Right cardiac atrium (tissue), 5 donors: Measurements from ENCODE around the gene TSFM. TPM values are rescaled to one million over a fixed set of nuclear protein-coding genes. Genes with fewer than 3 reads are reported as not detected.

Experiments
- ATAC-seq, 2 donors: fragments of 200-7000 bp; cut with Tn5 transposase; one replicate each; pipeline versions ENCODE4 v1.8.0 to v1.9.1; 2020; ENCODE audit warnings: moderate library complexity in 2 of 2, mild to moderate bottlenecking in 1 of 2
- DNase-seq, 3 donors: peaks; one replicate each; pipeline ENCODE4 v3.0.0-alpha.2; 2020
- H3K27ac ChIP-seq: one replicate; pipeline ENCODE4 v1.5.1; 2013; ENCODE audit warnings: mild to moderate bottlenecking, low read length, control low read depth, moderate library complexity
- H3K27me3 ChIP-seq: one replicate; pipeline ENCODE4 v1.6.1; 2013; ENCODE audit not compliant: control insufficient read depth, insufficient read depth
- H3K4me1 ChIP-seq: one replicate; pipeline ENCODE4 v1.6.1; 2013; ENCODE audit warnings: low read length; ENCODE audit not compliant: control insufficient read depth, insufficient read depth
- H3K4me3 ChIP-seq: one replicate; pipeline ENCODE4 v1.5.1; 2013; ENCODE audit warnings: low read length, control low read depth
- H3K9me3 ChIP-seq: one replicate; pipeline ENCODE4 v1.6.1; 2013; ENCODE audit warnings: low read length; ENCODE audit not compliant: control insufficient read depth
- WGBS: extraction: QIAGEN DNeasy Blood & Tissue Kit; methylation state at CpG from one replicate; pipeline ENCODE4 v1.1.7; 2013; 5-methylcytosine and 5-hydroxymethylcytosine counted together
- intact Hi-C, 4 donors: fragments of 100-400 bp; cut with DNase I; formaldehyde crosslinking; loops; one replicate each; pipeline versions ENCODE4 v1.11.0 to v1.14.0; 2022 to 2023
- polyA plus RNA-seq: library from polyadenylated mRNA; stranded (reverse); fragments of 200-250 nt; gene quantifications from one replicate; pipeline ENCODE4 v1.2.3, GENCODE V29; 2013
- total RNA-seq, 4 donors: library from RNA; stranded (reverse); fragmentation: NEBNext Ultra II Directional; extraction: Animal tissue kit (Norgen Biotek cat#: 25700); gene quantifications; one replicate each; pipeline ENCODE4 v1.2.1, GENCODE V29; 2021
- donor health status: healthy with polysubstance abuse.
- donor health status: DM: no; HTN: yes; CAD: no.
- donor health status: DM: no; HTN: no; CAD: no.
- donor health status: DM: no; HTN: yes; CAD: no; lungs with severe emphysema.
- donor health status: DM: yes; HTN: yes; CAD: no.

TSFM gene
- total and polyA plus RNA-seq, 5 donors: 28.9 to 50.7 (median 33.5) TPM

DNA sequence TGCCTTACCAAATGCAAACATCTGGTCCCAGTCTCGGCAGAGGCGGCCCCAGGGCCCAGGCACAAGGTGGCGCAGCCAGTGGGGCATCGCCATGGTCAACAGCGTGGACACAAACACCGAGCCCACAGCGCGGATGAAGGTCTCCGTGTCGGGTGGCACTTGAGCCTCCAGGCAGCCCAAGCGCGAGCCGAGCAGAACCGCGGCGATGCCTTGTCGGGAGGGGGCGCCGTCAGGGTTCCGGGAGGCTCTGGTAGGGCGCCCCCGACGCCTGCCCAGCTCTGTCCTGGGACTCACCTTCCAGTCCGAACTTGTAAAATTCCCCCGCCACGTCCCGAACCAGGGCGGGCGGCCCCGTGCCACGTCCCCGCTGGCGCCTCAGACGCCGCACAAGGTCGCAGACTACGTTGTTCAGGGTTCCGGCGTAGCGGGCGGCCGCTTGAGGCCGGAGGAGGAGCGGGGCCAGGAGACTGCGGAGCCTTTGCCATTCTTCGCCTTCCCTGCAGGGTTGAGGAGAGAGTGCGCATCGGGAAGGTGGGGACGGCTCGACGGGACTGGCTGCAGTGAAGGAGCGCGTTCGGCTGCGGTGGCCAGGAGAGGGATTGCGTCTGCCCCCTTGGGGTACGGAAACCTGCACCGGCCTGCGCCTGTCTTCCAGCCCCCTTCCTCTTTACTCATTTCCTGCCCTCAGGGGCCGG, 17.4 kb upstream of the TSFM start:
- 1% methylated on average over 60 of the region's 60 CpGs for WGBS
- Histone ChIP-seq H3K27me3 (no peaks in the 10 kb centered on the region), H3K4me3 (peak overlapping the region; percentile 14), H3K9me3 (no peaks in the 10 kb centered on the region), H3K27ac (no peak overlapping the region), H3K4me1 (peaks cover 4% of the 10 kb centered on the region)
- ATAC-seq: peak; percentile 36 to 54
- peak in 2 of 3 donors; percentile 73 to 74 for DNase-seq
- intact Hi-C loops: no loop called here

GRCh38 chr12:57765698-57766463, 16.7 kb upstream of the TSFM start:
- ATAC-seq: peak; percentile 11 to 16
- H3K27me3 ChIP-seq: no peaks in the 10 kb centered on the region
- no peak for DNase-seq

GRCh38 chr12:57766464-57767304, 15.9 kb upstream of the TSFM start, which contains the start of gene CYP27B1:
Gene CYP27B1 (minus strand): TSS chr12:57767078. CDS start chr12:57767041, 37 bp downstream.
- Histone ChIP-seq H3K9me3 (no peaks in the 10 kb centered on the region), H3K27me3 (no peaks in the 10 kb centered on the region), H3K4me1 (peaks cover 7% of the 10 kb centered on the region), H3K27ac (no peak within 1 kb of the TSS), H3K4me3 (peak within 1 kb of the TSS; percentile 22)
- WGBS: 4% methylated on average over 38 of the region's 38 CpGs
- peak; percentile 55 to 80 (median 71) for DNase-seq
- ATAC-seq: peak; percentile 8 to 18
- intact Hi-C loops: no loop called here

More at GRCh38 chr12:57765698-57766463, 16.7 kb upstream of the TSFM start:
- H3K27ac ChIP-seq: no peak overlapping the region
- peaks cover 4% of the 10 kb centered on the region for H3K4me1 ChIP-seq
- intact Hi-C loops: no loop called here
- 2% methylated on average over 40 of the region's 40 CpGs for WGBS
- H3K9me3 ChIP-seq: no peaks in the 10 kb centered on the region
- peak overlapping the region; percentile 22 for H3K4me3 ChIP-seq

GRCh38 chr12:57767305-57767698, 15.3 kb upstream of the TSFM start:
- intact Hi-C loops: no loop called here
- Histone ChIP-seq H3K27me3 (no peaks in the 10 kb centered on the region), H3K4me3 (no peak overlapping the region), H3K9me3 (no peaks in the 10 kb centered on the region), H3K27ac (no peak overlapping the region), H3K4me1 (peaks cover 7% of the 10 kb centered on the region)
- no peak for DNase-seq
- no peak for ATAC-seq

DNA sequence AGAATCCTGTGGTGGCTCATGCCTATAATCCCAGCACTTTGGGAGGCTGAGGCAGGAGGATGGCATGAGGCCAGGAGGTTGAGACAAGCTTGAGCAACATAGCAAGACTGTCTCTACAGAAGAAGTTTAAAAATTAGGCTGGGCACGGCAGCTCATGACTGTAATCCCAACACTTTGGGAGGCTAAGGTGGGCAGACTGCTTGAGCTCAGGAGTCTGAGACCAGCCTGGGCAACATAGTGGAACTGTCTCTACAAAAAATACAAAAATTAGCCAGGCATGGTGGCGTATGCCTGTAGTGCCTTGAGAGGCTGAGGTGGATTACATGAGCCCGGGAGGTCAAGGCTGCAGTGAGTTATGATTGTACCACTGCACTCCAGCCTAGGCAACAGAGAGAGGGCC, 14.7 kb upstream of the TSFM start:
- Histone ChIP-seq H3K27me3 (no peaks in the 10 kb centered on the region), H3K9me3 (no peaks in the 10 kb centered on the region), H3K27ac (no peak overlapping the region), H3K4me1 (peaks cover 7% of the 10 kb centered on the region), H3K4me3 (no peak overlapping the region)
- no peak for ATAC-seq
- no peak for DNase-seq
- intact Hi-C loops: no loop called here
- WGBS: 95% methylated on average over 3 of the region's 3 CpGs

DNA sequence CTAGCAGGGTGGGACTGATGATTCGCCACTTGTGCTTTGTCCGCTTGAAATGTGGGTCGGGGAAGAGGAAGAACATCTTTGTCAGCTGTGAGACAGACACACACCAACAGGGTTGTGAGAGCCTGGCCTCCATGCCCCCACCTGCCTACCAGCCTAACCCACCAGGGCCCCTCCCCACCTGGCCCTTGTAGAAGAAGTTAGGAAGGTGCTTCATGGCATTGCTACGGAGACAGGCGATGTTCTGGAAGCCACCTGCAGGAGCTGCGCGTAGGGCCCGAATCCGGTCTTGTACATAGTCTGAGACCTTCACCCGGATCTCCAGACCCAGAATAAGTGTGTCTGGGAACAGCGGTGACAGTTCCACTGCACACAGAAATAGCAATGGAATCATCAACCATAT, 13.0 kb upstream of the TSFM start:
- no peak for ATAC-seq
- 97% methylated on average over 11 of the region's 11 CpGs for WGBS
- no peak for DNase-seq
- H3K4me1 ChIP-seq: peaks cover 7% of the 10 kb centered on the region
- no peaks in the 10 kb centered on the region for H3K27me3 ChIP-seq
- H3K27ac ChIP-seq: no peak overlapping the region
- intact Hi-C loops: no loop called here
- no peaks in the 10 kb centered on the region for H3K9me3 ChIP-seq
- no peak overlapping the region for H3K4me3 ChIP-seq

DNA sequence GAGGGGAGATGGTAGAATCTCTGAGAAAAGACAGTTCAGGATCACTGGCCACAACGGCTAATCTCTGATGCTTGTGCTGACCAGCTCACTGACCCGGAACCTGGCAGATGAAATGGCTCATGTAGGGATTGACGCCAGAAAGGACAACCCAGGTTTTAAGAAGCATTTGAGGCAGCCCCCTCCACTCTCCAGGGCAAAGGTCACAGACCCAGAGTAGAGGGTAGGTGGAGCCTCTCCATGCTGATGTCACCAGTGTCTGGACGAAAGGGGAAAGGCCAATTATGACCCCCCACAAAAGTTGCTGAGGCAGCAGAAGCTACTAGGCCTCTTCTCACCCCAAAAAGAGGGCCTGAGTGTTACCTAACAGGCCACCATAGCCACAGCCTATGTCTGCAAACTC, 11.9 kb upstream of the TSFM start:
- peaks cover 3% of the 10 kb centered on the region for H3K4me1 ChIP-seq
- H3K27ac ChIP-seq: no peak overlapping the region
- no peaks in the 10 kb centered on the region for H3K27me3 ChIP-seq
- H3K4me3 ChIP-seq: no peak overlapping the region
- no peak for ATAC-seq
- DNase-seq: no peak
- no peaks in the 10 kb centered on the region for H3K9me3 ChIP-seq
- intact Hi-C loops: no loop called here
- WGBS: 90% methylated on average over 4 of the region's 4 CpGs

DNA sequence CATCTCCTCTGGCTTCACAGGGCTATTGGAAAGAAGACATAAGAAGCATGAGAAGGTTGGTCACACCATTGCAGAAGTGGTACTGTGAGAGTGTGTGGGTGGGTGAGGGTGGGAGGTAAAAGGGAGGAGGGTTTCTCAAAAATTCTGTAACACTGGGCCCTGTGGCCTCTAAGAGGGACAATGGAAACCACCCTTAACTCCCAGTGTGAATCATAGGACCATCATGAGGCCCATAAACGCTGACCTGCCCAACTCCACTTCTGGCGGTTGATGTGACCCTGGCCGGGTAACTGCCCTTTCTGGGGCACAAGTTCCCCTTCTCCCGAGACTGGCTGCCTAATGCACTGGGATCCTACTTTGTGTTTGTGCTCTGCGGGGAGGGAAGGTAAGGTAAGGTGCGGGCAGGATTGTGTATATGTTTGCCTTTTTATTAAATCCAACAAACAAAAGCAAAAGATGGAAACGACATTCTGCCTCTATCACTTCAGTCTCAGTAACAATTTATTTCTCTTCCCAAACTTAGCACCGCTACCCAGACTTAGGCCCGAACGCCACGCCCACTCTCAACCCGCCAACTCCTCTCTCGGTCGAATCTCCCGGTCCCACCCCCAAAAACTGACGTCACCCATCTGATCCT, 11.2 kb upstream of the TSFM start:
- DNase-seq (peak; percentile 94 to 96 (median 95)), ATAC-seq (peak; percentile 83 to 89)
- intact Hi-C loops: no loop called here
- Histone ChIP-seq H3K27me3 (no peaks in the 10 kb centered on the region), H3K9me3 (no peaks in the 10 kb centered on the region), H3K27ac (peak overlapping the region; percentile 34), H3K4me3 (peak overlapping the region; percentile 49), H3K4me1 (peaks cover 3% of the 10 kb centered on the region)
- 2% methylated on average over 16 of the region's 16 CpGs for WGBS

DNA sequence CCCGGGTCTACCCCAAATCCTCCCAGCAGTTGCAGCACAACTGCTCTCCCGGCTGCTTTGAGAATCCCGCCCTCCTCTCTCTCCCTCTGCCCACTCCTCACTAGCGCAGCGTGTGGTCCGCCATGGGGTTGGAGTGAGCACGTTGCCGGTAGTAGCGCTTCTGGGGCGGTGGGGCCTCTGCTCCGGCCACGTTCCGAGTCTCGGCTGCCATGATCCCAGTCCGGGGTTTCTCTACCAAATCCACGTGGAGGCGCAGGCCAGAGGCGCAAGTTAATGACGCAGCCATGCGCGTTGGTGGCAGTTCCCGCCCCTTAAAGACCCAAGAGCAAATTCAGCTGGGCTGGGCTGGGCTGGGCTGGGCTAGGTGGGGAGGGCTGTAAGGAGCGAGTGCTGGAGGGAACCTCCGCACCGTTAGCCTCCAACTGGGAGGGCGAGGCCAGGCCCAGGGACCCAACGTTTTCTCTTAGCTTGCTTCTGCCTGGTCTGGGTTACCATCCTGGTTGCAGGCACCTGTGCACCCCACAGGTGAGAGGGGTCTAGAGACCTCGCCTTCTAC, 10.6 kb upstream of the TSFM start, which contains the start of gene METTL1:
METTL1 (minus strand) TSS at position 233 of the 556 bp plus-strand sequence; CDS start at position 211, 22 bp downstream.
- DNase-seq (peak; percentile 95 to 98 (median 97)), ATAC-seq (peak; percentile 96 to 97)
- WGBS: under 1% methylated on average over 28 of the region's 28 CpGs
- Histone ChIP-seq H3K27ac (peak within 1 kb of the TSS; percentile 73), H3K9me3 (no peaks in the 10 kb centered on the region), H3K4me1 (peaks cover 3% of the 10 kb centered on the region), H3K27me3 (no peaks in the 10 kb centered on the region), H3K4me3 (peak within 1 kb of the TSS; percentile 49)
- intact Hi-C loops: no loop called here
